ENCODE measurements around the gene HLA-A. TPM values are rescaled to one million over a fixed set of nuclear protein-coding genes. Genes with fewer than 3 reads are reported as not detected.

HLA-A gene
- total RNA-seq, 1 experiment from 2014 or later = 451 TPM

DNA sequence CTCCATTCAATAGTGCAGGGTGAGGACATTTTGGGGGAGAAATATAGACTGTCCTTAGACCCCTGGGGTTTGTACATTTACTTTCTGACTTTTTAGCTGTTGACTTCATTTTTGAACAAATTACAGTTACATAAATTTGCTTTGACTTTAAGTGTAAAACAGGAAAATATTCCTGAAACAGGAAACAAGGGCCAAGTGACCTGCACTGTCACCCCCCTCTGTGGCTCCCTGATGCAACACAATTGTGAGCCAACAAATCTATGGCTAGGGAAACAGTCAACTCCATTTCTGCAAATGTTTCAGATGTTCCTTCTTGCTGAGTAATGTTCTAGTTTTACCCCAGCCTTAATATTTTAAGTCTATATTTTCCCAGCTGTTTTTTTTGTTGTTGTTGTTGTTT, 39.8 kb downstream of the HLA-A start:
- Mint-ChIP-seq H3K36me3 (ENCODE audit: insufficient read depth, unreplicated experiment) (peaks cover 7% of the 10 kb centered on the region), H3K4me3 (ENCODE audit: low read depth, unreplicated experiment) (no peak overlapping the region), H3K4me1 (ENCODE audit: low read depth, unreplicated experiment) (peaks cover 18% of the 10 kb centered on the region), H3K27ac (ENCODE audit: unreplicated experiment) (no peak overlapping the region), H3K9me3 (ENCODE audit: low read depth, unreplicated experiment) (no peaks in the 10 kb centered on the region), H3K27me3 (ENCODE audit: unreplicated experiment) (no peaks in the 10 kb centered on the region)
- CTCF ChIA-PET = no interaction called here
- DNase-seq = no peak
- intact Hi-C loops (cut with micrococcal nuclease; ENCODE audit: unreplicated experiment) = no loop called here
- BruUV-seq (replicated peaks) = no TSS peak
- TF ChIP-seq, protein P1, sequence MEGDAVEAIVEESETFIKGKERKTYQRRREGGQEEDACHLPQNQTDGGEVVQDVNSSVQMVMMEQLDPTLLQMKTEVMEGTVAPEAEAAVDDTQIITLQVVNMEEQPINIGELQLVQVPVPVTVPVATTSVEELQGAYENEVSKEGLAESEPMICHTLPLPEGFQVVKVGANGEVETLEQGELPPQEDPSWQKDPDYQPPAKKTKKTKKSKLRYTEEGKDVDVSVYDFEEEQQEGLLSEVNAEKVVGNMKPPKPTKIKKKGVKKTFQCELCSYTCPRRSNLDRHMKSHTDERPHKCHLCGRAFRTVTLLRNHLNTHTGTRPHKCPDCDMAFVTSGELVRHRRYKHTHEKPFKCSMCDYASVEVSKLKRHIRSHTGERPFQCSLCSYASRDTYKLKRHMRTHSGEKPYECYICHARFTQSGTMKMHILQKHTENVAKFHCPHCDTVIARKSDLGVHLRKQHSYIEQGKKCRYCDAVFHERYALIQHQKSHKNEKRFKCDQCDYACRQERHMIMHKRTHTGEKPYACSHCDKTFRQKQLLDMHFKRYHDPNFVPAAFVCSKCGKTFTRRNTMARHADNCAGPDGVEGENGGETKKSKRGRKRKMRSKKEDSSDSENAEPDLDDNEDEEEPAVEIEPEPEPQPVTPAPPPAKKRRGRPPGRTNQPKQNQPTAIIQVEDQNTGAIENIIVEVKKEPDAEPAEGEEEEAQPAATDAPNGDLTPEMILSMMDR (IDR thresholded peaks at IDR 0.05; ENCODE audit: unreplicated experiment) = no peak

DNA sequence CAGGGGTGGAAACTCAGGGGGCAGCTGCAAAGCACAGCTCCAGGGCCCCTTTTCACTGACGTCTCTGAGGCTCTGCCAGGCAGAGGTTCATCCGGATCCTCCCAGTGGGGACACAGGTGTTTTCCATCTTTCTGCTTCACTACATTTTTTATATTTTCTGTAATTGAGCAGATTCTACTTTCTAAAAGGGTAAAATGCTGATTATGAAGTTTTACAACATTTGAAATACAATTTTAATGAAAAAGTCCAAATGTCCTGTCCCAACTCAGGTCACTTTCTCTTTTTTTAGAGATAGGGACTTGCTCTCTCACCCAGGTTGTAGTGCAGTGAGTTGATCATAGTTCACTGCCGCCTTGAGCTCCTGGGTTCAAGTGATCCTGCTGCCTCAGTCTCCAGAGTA, 41.9 kb downstream of the HLA-A start:
- DNase-seq = no peak
- CTCF ChIA-PET = no interaction called here
- Mint-ChIP-seq H3K27me3 (ENCODE audit: unreplicated experiment) (no peaks in the 10 kb centered on the region), H3K4me1 (ENCODE audit: low read depth, unreplicated experiment) (peaks cover 13% of the 10 kb centered on the region), H3K36me3 (ENCODE audit: insufficient read depth, unreplicated experiment) (peaks cover 4% of the 10 kb centered on the region), H3K9me3 (ENCODE audit: low read depth, unreplicated experiment) (no peaks in the 10 kb centered on the region), H3K4me3 (ENCODE audit: low read depth, unreplicated experiment) (no peak overlapping the region), H3K27ac (ENCODE audit: unreplicated experiment) (no peak overlapping the region)
- no TSS peak for BruUV-seq (replicated peaks)
- intact Hi-C loops (cut with micrococcal nuclease; ENCODE audit: unreplicated experiment) = no loop called here
- TF ChIP-seq, protein P1 (IDR thresholded peaks at IDR 0.05; ENCODE audit: unreplicated experiment) = no peak

DNA sequence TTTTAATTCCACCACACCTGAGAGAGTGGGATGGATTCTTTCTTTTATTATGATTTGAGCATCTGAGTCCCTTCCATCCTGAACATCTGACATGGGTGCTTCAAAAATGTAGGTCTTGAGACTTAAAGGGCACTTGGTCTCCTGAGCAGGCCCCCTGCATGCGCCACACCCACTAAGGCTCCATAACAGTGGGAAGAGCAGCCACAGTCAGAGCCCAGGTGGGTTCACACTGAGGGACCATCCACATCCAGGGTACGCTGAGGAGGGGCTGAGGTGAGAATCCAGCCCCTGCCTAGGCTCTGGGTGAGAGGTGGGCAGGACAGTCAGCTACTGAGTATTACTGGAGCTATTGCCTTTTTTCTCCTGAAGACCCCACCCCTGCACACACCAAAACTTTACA, 42.7 kb downstream of the HLA-A start:
- intact Hi-C loops (cut with micrococcal nuclease; ENCODE audit: unreplicated experiment) = no loop called here
- BruUV-seq (replicated peaks) = no TSS peak
- H3K36me3 Mint-ChIP-seq (ENCODE audit: insufficient read depth, unreplicated experiment) = peaks cover 4% of the 10 kb centered on the region

GRCh38 chr6:29986179-29986781, 43.9 kb downstream of the HLA-A start:
- CTCF ChIA-PET = interaction anchor here (0.5 to 1.7 kb wide), 2 partner anchors 8 to 99 kb away, joined by 3 to 4 read pairs; no protein-coding TSS in a partner anchor
- BruUV-seq (replicated peaks) = no TSS peak

More for the DNA sequence above, 42.7 kb downstream of the HLA-A start:
- CTCF ChIA-PET = interaction anchor here (1.7 kb wide), 1 partner anchor 10 kb away, joined by 4 read pairs; no protein-coding TSS in a partner anchor
- Mint-ChIP-seq H3K27me3 (ENCODE audit: unreplicated experiment) (no peaks in the 10 kb centered on the region), H3K4me1 (ENCODE audit: low read depth, unreplicated experiment) (peaks cover 13% of the 10 kb centered on the region), H3K4me3 (ENCODE audit: low read depth, unreplicated experiment) (no peak overlapping the region), H3K9me3 (ENCODE audit: low read depth, unreplicated experiment) (no peaks in the 10 kb centered on the region), H3K27ac (ENCODE audit: unreplicated experiment) (no peak overlapping the region)
- TF ChIP-seq, protein P1 (IDR thresholded peaks at IDR 0.05; ENCODE audit: unreplicated experiment) = no peak
- no peak for DNase-seq

More at GRCh38 chr6:29986179-29986781, 43.9 kb downstream of the HLA-A start:
- Mint-ChIP-seq H3K4me3 (ENCODE audit: low read depth, unreplicated experiment) (no peak overlapping the region), H3K9me3 (ENCODE audit: low read depth, unreplicated experiment) (no peaks in the 10 kb centered on the region), H3K27ac (ENCODE audit: unreplicated experiment) (no peak overlapping the region), H3K4me1 (ENCODE audit: low read depth, unreplicated experiment) (peaks cover 7% of the 10 kb centered on the region), H3K27me3 (ENCODE audit: unreplicated experiment) (no peaks in the 10 kb centered on the region), H3K36me3 (ENCODE audit: insufficient read depth, unreplicated experiment) (peaks cover under 1% of the 10 kb centered on the region)
- no peak for DNase-seq
- intact Hi-C loops (cut with micrococcal nuclease; ENCODE audit: unreplicated experiment) = no loop called here
- TF ChIP-seq, protein P1 (IDR thresholded peaks at IDR 0.05; ENCODE audit: unreplicated experiment) = no peak

Measured in Calu3 (cell line).